Adrenal gland (tissue), 5 donors: ENCODE data around the gene DCP1A.

Experiments used
- POLR2A ChIP-seq, 2 donors: fragments of 450-650 bp; IDR thresholded peaks; one replicate each; pipeline ENCODE4 v1.6.1; 2017; ENCODE audit warnings: antibody characterized with exemption in 2 of 2, mild to moderate bottlenecking in 2 of 2, moderate library complexity in 1 of 2
- TF ChIP-seq, protein P1 (sequence below), 6 experiments: fragments of 450-650 bp in 4 of 6; fragments of 200-600 bp in 2 of 6; sonication (generic) in 1 of 6; IDR thresholded peaks; 1 replicate in 5 of 6; 2 replicates in 1 of 6; pipeline versions ENCODE4 v1.5.1 to v1.8.0; 2016 to 2021; ENCODE audit warnings: antibody characterized with exemption in 6 of 6, mild to moderate bottlenecking in 2 of 6, moderate library complexity in 1 of 6
- donor health status: DM: no; HTN: no; CAD: no.

DNA sequence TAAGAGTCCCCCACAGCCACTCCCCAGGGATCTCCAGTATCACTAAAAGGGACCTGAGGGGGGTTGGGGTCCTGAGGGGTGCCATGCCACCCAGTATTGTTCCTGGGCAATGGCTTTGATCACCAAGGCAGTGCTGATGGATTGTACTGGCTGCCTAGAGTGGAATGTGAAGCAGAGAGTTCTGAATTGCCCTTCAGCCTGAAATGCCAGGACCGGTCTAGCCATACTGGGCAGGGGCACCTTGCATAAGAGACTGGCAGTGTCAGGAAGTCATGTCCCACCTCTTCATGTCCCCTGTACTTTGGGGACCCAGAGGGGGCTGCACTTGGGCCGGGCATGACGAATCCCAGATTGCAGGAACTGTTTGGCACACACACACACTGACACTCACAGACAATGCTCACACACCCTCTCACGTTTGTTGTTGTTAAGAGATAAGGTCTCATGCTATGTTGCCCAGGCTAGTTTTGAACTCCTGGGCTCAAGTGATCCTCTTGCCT lies 87.0 kb downstream of the DCP1A start:
- TF ChIP-seq, protein P1, sequence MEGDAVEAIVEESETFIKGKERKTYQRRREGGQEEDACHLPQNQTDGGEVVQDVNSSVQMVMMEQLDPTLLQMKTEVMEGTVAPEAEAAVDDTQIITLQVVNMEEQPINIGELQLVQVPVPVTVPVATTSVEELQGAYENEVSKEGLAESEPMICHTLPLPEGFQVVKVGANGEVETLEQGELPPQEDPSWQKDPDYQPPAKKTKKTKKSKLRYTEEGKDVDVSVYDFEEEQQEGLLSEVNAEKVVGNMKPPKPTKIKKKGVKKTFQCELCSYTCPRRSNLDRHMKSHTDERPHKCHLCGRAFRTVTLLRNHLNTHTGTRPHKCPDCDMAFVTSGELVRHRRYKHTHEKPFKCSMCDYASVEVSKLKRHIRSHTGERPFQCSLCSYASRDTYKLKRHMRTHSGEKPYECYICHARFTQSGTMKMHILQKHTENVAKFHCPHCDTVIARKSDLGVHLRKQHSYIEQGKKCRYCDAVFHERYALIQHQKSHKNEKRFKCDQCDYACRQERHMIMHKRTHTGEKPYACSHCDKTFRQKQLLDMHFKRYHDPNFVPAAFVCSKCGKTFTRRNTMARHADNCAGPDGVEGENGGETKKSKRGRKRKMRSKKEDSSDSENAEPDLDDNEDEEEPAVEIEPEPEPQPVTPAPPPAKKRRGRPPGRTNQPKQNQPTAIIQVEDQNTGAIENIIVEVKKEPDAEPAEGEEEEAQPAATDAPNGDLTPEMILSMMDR (IDR thresholded peaks at IDR 0.05): no peak
- TF ChIP-seq POLR2A (IDR thresholded peaks at IDR 0.05): no peak
